GM21528 (cell line): ENCODE data around the gene PREB.

Experiments
- ATAC-seq: cut with Tn5 transposase; IDR thresholded peaks from one replicate; pipeline ENCODE4 v1.9.1; 2021; ENCODE audit warnings: mild to moderate bottlenecking, moderate library complexity; ENCODE audit not compliant: unreplicated experiment, low FRiP score

Gene PREB

DNA sequence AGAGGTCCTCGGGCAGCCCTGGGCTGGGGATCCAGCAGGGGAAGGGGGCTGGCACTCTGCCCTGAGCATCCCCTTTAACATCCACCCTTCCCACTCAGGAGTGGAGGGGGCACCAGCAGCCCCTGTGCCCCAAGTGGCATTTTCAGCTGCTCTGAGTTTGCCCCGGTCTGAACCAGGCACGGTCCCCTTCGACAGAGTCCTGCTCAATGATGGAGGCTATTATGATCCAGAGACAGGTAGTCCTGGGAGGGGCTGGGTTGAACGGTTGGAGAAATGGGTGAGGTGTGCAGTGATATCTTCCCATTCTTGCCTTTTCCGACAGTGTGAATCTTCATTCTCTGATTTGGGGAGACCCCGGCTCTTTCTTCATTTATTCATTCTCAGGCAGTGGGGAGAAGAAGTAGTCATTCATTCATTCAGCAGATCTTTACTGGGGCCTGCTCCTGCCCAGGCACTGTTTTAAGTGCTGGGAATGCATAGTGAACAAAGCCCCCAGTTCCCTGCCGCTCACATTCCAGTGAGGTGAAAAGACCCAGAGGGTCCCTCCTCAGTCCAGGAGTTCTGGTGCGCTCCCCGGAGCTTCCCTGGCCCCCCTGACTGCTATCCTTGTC, 49.3 kb downstream of the PREB start:
- ATAC-seq: no peak

DNA sequence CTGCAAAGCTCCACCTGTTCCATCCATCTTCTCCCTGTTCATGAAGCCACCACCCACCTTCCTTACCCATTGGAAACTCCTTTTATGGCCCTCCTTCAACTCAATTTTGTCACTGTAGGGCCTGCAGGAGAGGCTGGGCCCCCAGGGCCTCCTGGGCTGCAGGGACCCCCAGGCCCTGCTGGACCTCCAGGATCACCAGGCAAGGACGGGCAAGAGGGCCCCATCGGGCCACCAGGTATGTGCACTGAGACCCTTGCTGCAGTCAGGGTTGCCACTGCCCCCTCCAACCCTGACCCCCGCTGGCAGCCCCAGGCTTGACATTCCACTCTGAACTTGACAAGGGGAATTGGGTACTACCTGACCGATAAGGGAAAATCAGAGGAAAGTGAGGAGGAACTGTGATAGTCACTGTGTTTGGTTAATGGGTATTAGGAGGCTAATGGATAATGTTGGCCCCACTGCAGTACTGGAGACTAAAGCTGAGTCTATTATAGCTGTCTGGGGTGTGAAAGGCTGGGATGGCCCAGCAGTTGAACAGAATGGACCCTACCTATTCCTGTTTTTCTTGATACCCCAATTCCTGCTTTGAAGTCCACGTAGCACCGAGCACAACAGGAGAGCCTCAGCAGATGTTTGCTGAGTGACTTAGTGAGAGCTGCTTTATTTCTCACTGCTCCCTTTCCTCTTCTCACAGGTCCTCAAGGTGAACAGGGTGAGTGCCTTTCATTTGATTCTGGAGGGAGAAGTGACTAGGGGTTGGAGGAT, 50.0 kb downstream of the PREB start:
- ATAC-seq: no peak

DNA sequence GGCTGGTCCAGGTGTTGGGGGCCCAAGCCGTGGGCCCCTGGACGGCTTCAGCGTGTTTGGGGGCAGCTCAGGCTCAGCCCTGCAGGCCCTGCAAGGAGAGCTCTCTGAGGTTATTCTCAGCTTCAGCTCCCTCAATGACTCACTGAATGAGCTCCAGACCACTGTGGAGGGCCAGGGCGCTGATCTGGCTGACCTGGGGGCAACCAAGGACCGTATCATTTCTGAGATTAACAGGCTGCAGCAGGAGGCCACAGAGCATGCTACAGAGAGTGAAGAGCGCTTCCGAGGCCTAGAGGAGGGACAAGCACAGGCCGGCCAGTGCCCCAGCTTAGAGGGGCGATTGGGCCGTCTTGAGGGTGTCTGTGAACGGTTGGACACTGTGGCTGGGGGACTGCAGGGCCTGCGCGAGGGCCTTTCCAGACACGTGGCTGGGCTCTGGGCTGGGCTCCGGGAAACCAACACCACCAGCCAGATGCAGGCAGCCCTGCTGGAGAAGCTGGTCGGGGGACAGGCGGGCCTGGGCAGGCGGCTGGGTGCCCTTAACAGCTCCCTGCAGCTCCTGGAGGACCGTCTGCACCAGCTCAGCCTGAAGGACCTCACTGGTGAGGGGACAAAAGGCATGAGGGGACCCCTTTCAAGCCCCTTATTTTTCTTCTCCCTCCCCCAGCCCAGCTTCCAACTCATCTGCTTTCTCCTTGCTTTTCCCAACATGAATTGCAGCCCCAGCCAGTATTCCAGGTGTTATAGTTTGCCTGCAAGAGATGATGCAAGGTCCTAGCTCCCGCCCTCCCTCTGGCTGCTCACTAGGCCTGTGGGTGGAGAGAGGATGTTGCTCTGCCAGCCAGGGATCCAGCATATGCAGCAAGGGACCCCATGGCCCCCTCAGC, 50.8 kb downstream of the PREB start:
- no peak for ATAC-seq

DNA sequence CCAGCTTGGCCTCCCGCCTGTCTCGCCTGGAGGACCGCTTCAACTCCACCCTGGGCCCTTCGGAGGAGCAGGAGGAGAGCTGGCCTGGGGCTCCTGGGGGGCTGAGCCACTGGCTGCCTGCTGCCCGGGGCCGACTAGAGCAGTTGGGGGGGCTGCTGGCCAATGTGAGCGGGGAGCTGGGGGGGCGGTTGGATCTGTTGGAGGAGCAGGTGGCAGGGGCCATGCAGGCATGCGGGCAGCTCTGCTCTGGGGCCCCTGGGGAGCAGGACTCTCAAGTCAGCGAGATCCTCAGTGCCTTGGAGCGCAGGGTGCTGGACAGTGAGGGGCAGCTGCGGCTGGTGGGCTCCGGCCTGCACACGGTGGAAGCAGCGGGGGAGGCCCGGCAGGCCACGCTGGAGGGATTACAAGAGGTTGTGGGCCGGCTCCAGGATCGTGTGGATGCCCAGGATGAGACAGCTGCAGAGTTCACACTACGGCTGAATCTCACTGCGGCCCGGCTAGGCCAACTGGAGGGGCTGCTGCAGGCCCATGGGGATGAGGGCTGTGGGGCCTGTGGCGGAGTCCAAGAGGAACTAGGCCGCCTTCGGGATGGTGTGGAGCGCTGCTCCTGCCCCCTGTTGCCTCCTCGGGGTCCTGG, 51.5 kb downstream of the PREB start:
- ATAC-seq: no peak

DNA sequence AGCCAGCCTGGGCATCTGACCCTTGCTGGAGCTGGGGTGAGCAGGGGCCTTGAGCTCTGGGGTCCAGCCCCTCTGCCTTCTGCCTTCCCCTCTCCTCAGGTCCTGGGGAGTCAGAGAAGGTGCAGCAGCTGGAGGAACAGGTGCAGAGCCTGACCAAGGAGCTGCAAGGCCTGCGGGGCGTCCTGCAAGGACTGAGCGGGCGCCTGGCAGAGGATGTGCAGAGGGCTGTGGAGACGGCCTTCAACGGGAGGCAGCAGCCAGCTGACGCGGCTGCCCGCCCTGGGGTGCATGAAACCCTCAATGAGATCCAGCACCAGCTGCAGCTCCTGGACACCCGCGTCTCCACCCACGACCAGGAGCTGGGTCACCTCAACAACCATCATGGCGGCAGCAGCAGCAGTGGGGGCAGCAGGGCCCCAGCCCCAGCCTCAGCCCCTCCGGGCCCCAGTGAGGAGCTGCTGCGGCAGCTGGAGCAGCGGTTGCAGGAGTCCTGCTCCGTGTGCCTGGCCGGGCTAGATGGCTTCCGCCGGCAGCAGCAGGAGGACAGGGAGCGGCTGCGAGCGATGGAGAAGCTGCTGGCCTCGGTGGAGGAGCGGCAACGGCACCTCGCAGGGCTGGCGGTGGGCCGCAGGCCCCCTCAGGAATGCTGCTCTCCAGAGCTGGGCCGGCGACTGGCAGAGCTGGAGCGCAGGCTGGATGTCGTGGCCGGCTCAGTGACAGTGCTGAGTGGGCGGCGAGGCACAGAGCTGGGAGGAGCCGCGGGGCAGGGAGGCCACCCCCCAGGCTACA, 52.3 kb downstream of the PREB start:
- ATAC-seq: no peak
